ENCODE measurements around the gene VEZT.

DNA sequence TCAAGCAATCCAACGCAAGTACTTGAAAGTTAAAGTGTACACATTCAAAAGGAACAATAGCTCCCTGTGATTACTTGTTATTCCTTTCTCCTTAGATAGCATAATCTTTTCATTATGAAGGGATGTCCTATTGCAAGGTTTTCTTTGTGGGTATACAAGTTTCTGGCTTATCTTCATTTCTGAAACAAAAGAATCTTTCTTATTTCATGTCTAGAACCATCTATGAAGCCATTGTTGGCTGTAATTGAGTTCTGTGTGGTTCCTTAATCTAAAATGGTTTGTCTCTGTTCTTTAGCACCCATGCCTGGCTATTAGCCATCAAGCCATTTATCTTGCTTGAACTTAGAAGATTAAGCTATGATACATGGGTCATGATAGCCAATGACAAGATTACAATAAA is 95.0 kb downstream of the VEZT start:
- TF ChIP-seq, protein P1, sequence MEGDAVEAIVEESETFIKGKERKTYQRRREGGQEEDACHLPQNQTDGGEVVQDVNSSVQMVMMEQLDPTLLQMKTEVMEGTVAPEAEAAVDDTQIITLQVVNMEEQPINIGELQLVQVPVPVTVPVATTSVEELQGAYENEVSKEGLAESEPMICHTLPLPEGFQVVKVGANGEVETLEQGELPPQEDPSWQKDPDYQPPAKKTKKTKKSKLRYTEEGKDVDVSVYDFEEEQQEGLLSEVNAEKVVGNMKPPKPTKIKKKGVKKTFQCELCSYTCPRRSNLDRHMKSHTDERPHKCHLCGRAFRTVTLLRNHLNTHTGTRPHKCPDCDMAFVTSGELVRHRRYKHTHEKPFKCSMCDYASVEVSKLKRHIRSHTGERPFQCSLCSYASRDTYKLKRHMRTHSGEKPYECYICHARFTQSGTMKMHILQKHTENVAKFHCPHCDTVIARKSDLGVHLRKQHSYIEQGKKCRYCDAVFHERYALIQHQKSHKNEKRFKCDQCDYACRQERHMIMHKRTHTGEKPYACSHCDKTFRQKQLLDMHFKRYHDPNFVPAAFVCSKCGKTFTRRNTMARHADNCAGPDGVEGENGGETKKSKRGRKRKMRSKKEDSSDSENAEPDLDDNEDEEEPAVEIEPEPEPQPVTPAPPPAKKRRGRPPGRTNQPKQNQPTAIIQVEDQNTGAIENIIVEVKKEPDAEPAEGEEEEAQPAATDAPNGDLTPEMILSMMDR (conservative IDR thresholded peaks at IDR 0.05 in 1 of 2, IDR thresholded peaks at IDR 0.05 in 1 of 2; ENCODE audit: low read depth in 1 of 2, low read length in 2 of 2), result no peak
- no peak for TF ChIP-seq EZH2 (IDR thresholded peaks at IDR 0.05; ENCODE audit: low read length, missing control alignments)
